Keratinocyte (primary cell): Measurements from ENCODE around the gene C14orf119. TPM values are rescaled to one million over a fixed set of nuclear protein-coding genes. Genes with fewer than 3 reads are reported as not detected.

Experiments
- DNase-seq: peaks from one replicate; pipeline ENCODE4 v3.0.0-alpha.2; 2011; ENCODE audit warnings: low read depth, missing footprints, low spot score
- FAIRE-seq: peaks from 2 replicates; lab custom pipeline; 2011; peaks lifted over from hg19 to GRCh38; lab: Jason Lieb, UNC
- H2AFZ ChIP-seq: 2 replicates; pipeline ENCODE4 v1.6.0; 2012; ENCODE audit warnings: low read length, control low read depth, inconsistent platforms; ENCODE audit not compliant: control insufficient read depth
- H3K27ac ChIP-seq: 2 replicates; pipeline ENCODE4 v1.5.1; 2011; ENCODE audit warnings: low read length; ENCODE audit not compliant: control insufficient read depth, insufficient read depth
- H3K27me3 ChIP-seq: 3 replicates; pipeline ENCODE4 v1.6.0; 2011; ENCODE audit warnings: low read length; ENCODE audit not compliant: control insufficient read depth, insufficient read depth; ENCODE audit errors: extremely low read depth
- H3K36me3 ChIP-seq, 2 experiments: 2 replicates in 1 of 2; 3 replicates in 1 of 2; pipeline ENCODE4 v1.5.1; 2011; ENCODE audit warnings: low read length in 2 of 2, mild to moderate bottlenecking in 1 of 2; ENCODE audit not compliant: control insufficient read depth in 2 of 2, insufficient read depth in 2 of 2; ENCODE audit errors: extremely low read depth in 1 of 2
- H3K4me1 ChIP-seq: 3 replicates; pipeline ENCODE4 v1.5.1; 2011; ENCODE audit warnings: low read length; ENCODE audit not compliant: control insufficient read depth, insufficient read depth; ENCODE audit errors: extremely low read depth
- H3K4me2 ChIP-seq: 3 replicates; pipeline ENCODE4 v1.6.0; 2011; ENCODE audit warnings: low read depth, low read length; ENCODE audit not compliant: control insufficient read depth, insufficient read depth; ENCODE audit errors: extremely low read depth
- H3K4me3 ChIP-seq, 3 experiments: fragments of 200-600 bp in 1 of 3; sonication (generic) in 1 of 3; 2 replicates in 2 of 3; 3 replicates in 1 of 3; pipeline ENCODE4 v1.5.1; 2011 to 2016; ENCODE audit warnings: low read length in 3 of 3, mild to moderate bottlenecking in 3 of 3, control low read depth in 2 of 3, inconsistent platforms in 1 of 3, low read depth in 1 of 3, mixed read lengths in 1 of 3, mixed run types in 1 of 3, moderate library complexity in 1 of 3; ENCODE audit not compliant: control insufficient read depth in 2 of 3, insufficient read depth in 2 of 3; ENCODE audit errors: extremely low read depth in 1 of 3
- H3K79me2 ChIP-seq: 2 replicates; pipeline ENCODE4 v1.6.0; 2012; ENCODE audit warnings: low read length; ENCODE audit not compliant: control insufficient read depth, insufficient read depth
- H3K9ac ChIP-seq: 3 replicates; pipeline ENCODE4 v1.6.0; 2011; ENCODE audit warnings: low read length; ENCODE audit not compliant: control insufficient read depth, insufficient read depth; ENCODE audit errors: extremely low read depth
- H3K9me1 ChIP-seq: 3 replicates; pipeline ENCODE4 v1.6.0; 2011; ENCODE audit warnings: low read length; ENCODE audit not compliant: control insufficient read depth, insufficient read depth; ENCODE audit errors: extremely low read depth
- H3K9me3 ChIP-seq: 2 replicates; pipeline ENCODE4 v1.5.1; 2012; ENCODE audit warnings: low read depth, low read length; ENCODE audit not compliant: control insufficient read depth
- H4K20me1 ChIP-seq: 3 replicates; pipeline ENCODE4 v1.6.0; 2011; ENCODE audit warnings: low read length; ENCODE audit not compliant: control insufficient read depth, insufficient read depth; ENCODE audit errors: extremely low read depth
- EZH2 ChIP-seq: IDR thresholded peaks from one replicate; pipeline ENCODE4 v1.6.1; 2012; ENCODE audit warnings: inconsistent platforms, mild to moderate bottlenecking, low read length, moderate library complexity
- dilution Hi-C: fragments of 300-500 bp; cut with MboI; formaldehyde crosslinking; loops from one replicate; pipeline ENCODE4 v1.7.0; 2020; ENCODE audit warnings: low sequenced_read_pairs; ENCODE audit not compliant: extremely low pct_ligation_motif_present
- polyA plus RNA-seq, 5 experiments: library from polyadenylated mRNA; depleted of rRNA in 3 of 5; stranded (reverse) in 3 of 5; stranded (forward) in 1 of 5; unstranded in 1 of 5; fragments of >200 nt; gene quantifications; 1 replicate in 1 of 5; 2 replicates in 3 of 5; 3 replicates in 1 of 5; pipeline versions ENCODE4 v1.2.1 to v1.2.3, GENCODE V29; 2011 to 2012; ENCODE audit warnings: missing spikeins in 2 of 5, low read depth in 1 of 5, low replicate concordance in 1 of 5
- TF ChIP-seq, protein P1 (sequence below), 3 experiments: IDR thresholded peaks in 1 of 3; conservative IDR thresholded peaks in 1 of 3; optimal IDR thresholded peaks in 1 of 3; 2 replicates in 2 of 3; 3 replicates in 1 of 3; pipeline versions ENCODE3 to v1.5.1; 2011; ENCODE audit warnings: low read length in 3 of 3, mild to moderate bottlenecking in 3 of 3, moderate library complexity in 2 of 3, control low read depth in 1 of 3, inconsistent platforms in 1 of 3; ENCODE audit not compliant: insufficient read depth in 2 of 3; ENCODE audit errors: extremely low read depth in 1 of 3

The C14orf119 gene
- polyA plus RNA-seq, 1 donor (not counting 4 experiments of a cell fraction or from before 2014, with no cell fraction given), result 73.7 TPM

DNA sequence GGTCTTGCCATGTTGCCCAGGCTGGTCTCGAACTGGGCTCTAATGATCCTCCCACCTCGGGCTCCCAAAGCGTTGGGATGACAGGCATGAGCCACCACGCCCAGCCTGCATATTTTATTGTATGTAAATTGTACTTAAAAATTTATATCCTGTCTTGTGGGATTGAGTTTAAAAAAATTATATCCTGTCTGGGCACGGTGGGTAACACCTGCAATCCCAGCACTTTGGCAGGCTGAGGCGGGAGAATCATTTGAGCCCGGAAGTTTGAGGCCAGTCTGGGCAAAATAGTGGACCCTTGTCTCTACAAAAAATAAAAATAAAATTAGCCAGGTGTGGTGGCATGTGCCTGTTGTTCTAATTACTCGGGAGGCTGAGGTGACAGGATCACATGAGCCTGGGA is 37.7 kb downstream of the C14orf119 start:
- H3K36me3 ChIP-seq, result peaks cover 3 to 10% of the 10 kb centered on the region in 2 experiments
- no peaks in the 10 kb centered on the region for H3K9me1 ChIP-seq
- no peak for TF ChIP-seq EZH2
- TF ChIP-seq, protein P1, sequence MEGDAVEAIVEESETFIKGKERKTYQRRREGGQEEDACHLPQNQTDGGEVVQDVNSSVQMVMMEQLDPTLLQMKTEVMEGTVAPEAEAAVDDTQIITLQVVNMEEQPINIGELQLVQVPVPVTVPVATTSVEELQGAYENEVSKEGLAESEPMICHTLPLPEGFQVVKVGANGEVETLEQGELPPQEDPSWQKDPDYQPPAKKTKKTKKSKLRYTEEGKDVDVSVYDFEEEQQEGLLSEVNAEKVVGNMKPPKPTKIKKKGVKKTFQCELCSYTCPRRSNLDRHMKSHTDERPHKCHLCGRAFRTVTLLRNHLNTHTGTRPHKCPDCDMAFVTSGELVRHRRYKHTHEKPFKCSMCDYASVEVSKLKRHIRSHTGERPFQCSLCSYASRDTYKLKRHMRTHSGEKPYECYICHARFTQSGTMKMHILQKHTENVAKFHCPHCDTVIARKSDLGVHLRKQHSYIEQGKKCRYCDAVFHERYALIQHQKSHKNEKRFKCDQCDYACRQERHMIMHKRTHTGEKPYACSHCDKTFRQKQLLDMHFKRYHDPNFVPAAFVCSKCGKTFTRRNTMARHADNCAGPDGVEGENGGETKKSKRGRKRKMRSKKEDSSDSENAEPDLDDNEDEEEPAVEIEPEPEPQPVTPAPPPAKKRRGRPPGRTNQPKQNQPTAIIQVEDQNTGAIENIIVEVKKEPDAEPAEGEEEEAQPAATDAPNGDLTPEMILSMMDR (optimal IDR thresholded peaks at IDR 0.05 in 1 of 3, IDR thresholded peaks at IDR 0.05 in 1 of 3, conservative IDR thresholded peaks at IDR 0.05 in 1 of 3; ENCODE audit: extremely low read depth in 1 of 3, insufficient read depth in 2 of 3, low read length in 3 of 3), result no peak
- FAIRE-seq (no peak), DNase-seq (no peak)
- H3K79me2 ChIP-seq, result no peaks in the 10 kb centered on the region
- H2AFZ ChIP-seq, result no peak overlapping the region
- H3K4me1 ChIP-seq, result peaks cover 36% of the 10 kb centered on the region
- dilution Hi-C loops, result no loop called here
- no peak overlapping the region for H3K4me3 ChIP-seq
- no peaks in the 10 kb centered on the region for H3K9me3 ChIP-seq
- H4K20me1 ChIP-seq, result no peaks in the 10 kb centered on the region
- no peaks in the 10 kb centered on the region for H3K27me3 ChIP-seq
- no peak overlapping the region for H3K9ac ChIP-seq
- H3K27ac ChIP-seq, result no peak overlapping the region
- no peak overlapping the region for H3K4me2 ChIP-seq

DNA sequence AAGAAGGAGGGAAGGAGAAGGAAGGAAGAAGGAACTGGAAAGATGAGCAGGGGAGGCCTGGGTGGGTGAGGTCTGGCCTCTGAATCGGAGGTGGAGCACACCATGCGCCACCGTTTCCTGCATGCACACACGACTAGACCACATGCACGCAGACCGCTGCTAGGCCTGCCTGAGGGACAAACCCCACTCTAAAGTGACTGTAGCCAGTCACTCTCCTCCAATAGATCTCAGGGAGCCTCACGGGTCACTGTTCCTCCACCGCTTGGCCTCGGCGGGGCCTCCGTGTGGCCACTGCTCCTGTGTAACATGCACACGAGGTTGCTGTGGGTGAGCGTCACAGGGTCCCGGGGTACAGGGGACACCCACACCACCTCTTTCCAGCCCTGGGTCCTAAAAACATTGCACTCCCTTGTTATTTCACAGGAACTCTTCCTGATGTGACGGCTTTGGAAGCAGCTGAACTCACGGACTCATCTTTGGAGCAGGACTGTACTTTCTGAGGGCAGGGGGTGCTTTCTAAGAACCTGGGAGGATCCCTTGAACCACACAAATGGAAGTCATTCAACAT is 41.3 kb downstream of the C14orf119 start:
- Histone ChIP-seq H3K36me3 (peaks cover 4 to 7% of the 10 kb centered on the region in 2 experiments), H3K9me3 (no peaks in the 10 kb centered on the region), H3K4me1 (peaks cover 33% of the 10 kb centered on the region), H3K9ac (no peak overlapping the region), H3K9me1 (no peaks in the 10 kb centered on the region), H3K79me2 (no peaks in the 10 kb centered on the region), H3K4me3 (no peak overlapping the region), H3K27me3 (no peaks in the 10 kb centered on the region), H3K27ac (no peak overlapping the region), H4K20me1 (no peaks in the 10 kb centered on the region), H3K4me2 (no peak overlapping the region), H2AFZ (no peak overlapping the region)
- dilution Hi-C loops, result no loop called here
- DNase-seq (no peak), FAIRE-seq (no peak)
- no peak for TF ChIP-seq EZH2
- TF ChIP-seq, protein P1 (optimal IDR thresholded peaks at IDR 0.05 in 1 of 3, IDR thresholded peaks at IDR 0.05 in 1 of 3, conservative IDR thresholded peaks at IDR 0.05 in 1 of 3; ENCODE audit: extremely low read depth in 1 of 3, insufficient read depth in 2 of 3, low read length in 3 of 3), result no peak
